Activated CD4-positive, alpha-beta T cell treated with anti-CD3 and anti-CD28 coated beads for 36 hours (primary cell): ENCODE results near the gene RERE. TPM values are rescaled to one million over a fixed set of nuclear protein-coding genes. Genes with fewer than 3 reads are reported as not detected.

ENCODE experiments used
- ATAC-seq: fragments of 200-7000 bp; cut with Tn5 transposase; one replicate; pipeline ENCODE4 v1.10.0; 2021; ENCODE audit warnings: mild to moderate bottlenecking, moderate library complexity
- CTCF ChIA-PET: fragments of 350-600 bp; sonication (Branson Sonifier 250); formaldehyde crosslinking; loops from one replicate; lab custom pipeline; 2021; ENCODE audit warnings: antibody characterized with exemption; lab: Charles Lee
- POLR2A ChIA-PET: fragments of 350-600 bp; sonication (Branson Sonifier 250); formaldehyde crosslinking; loops from one replicate; lab custom pipeline; 2021; ENCODE audit warnings: antibody characterized with exemption, inconsistent platforms; lab: Charles Lee
- DNase-seq: peaks from one replicate; pipeline ENCODE4 v3.0.0-alpha.2; 2020
- H3K27ac Mint-ChIP-seq: one replicate; pipeline ENCODE4 v1.8.0; 2021; ENCODE audit warnings: mixed read lengths
- H3K27me3 Mint-ChIP-seq: one replicate; pipeline ENCODE4 v1.8.0; 2021; ENCODE audit warnings: mixed read lengths
- H3K36me3 Mint-ChIP-seq: one replicate; pipeline ENCODE4 v1.8.0; 2021; ENCODE audit warnings: low read depth, mixed read lengths
- H3K4me1 Mint-ChIP-seq: one replicate; pipeline ENCODE4 v1.8.0; 2021; ENCODE audit warnings: mixed read lengths
- H3K4me3 Mint-ChIP-seq: one replicate; pipeline ENCODE4 v1.8.0; 2021; ENCODE audit warnings: mild to moderate bottlenecking, moderate library complexity, mixed read lengths
- H3K9me3 Mint-ChIP-seq: one replicate; pipeline ENCODE4 v1.8.0; 2021; ENCODE audit warnings: low read depth, mixed read lengths
- intact Hi-C, 2 experiments: fragments of 100-400 bp; cut with DNase I in 1 of 2; cut with micrococcal nuclease in 1 of 2; formaldehyde crosslinking; loops; one replicate each; pipeline versions ENCODE4 v1.14.2 to v1.15.1; 2022 to 2024; cut with DNase I, micrococcal nuclease
- total RNA-seq, 2 experiments: library from RNA; stranded (reverse); gene quantifications; one replicate each; pipeline ENCODE4 v1.2.3, GENCODE V29; 2021

Gene RERE
- total RNA-seq, 2 experiments from 2014 or later: 57.4 to 71.6 TPM

DNA sequence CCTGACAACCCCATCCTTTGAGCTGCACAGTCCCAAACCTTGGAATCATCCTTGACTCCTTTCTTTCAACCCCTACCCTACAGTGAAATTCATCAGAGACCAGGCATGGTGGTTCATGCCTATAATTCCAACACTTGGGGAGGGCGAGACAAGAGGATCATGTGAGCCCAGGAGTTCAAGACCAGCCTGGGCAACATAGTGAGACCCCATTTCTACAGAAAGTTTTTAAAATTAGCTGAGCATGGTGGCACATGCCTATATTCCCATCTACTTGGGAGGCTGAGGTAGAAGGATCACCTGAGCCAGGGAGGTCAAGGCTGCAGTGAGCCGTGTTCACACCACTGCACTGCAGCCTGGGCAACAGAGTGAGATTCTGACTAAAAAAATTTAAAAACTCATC is 34.5 kb downstream of the RERE start:
- H3K9me3 Mint-ChIP-seq: no peaks in the 10 kb centered on the region
- H3K27me3 Mint-ChIP-seq: no peaks in the 10 kb centered on the region
- H3K36me3 Mint-ChIP-seq: peaks cover 5% of the 10 kb centered on the region
- H3K4me1 Mint-ChIP-seq: peaks cover 15% of the 10 kb centered on the region
- ChIA-PET CTCF (interaction anchor here (0.6 to 2.1 kb wide), 4 partner anchors 9 to 124 kb away, joined by 3 to 9 read pairs (median 3); no protein-coding TSS in a partner anchor), POLR2A (interaction anchor here (0.5 kb wide), 1 partner anchor 879 kb away, joined by 4 read pairs; no protein-coding TSS in a partner anchor)
- intact Hi-C loops: no loop called here
- no peak overlapping the region for H3K27ac Mint-ChIP-seq
- ATAC-seq (no peak), DNase-seq (no peak)
- H3K4me3 Mint-ChIP-seq: no peak overlapping the region

- ChIA-PET CTCF (interaction anchor here (0.7 to 2.1 kb wide), 4 partner anchors 10 to 125 kb away, joined by 3 to 9 read pairs (median 3); no protein-coding TSS in a partner anchor), POLR2A (no interaction called here)
- Mint-ChIP-seq H3K36me3 (peaks cover 4% of the 10 kb centered on the region), H3K27ac (no peak overlapping the region), H3K4me3 (no peak overlapping the region), H3K4me1 (peaks cover 17% of the 10 kb centered on the region), H3K27me3 (no peaks in the 10 kb centered on the region), H3K9me3 (no peaks in the 10 kb centered on the region)
- ATAC-seq (no peak), DNase-seq (no peak)
- intact Hi-C loops: no loop called here
Measured at GRCh38 chr1:8782001-8782620, 35.3 kb downstream of the RERE start.

- ATAC-seq: no peak
Measured at GRCh38 chr1:8780405-8780804, 37.0 kb downstream of the RERE start.

GRCh38 chr1:8777867-8778266 is 39.6 kb downstream of the RERE start:
- ChIA-PET CTCF (interaction anchor here (0.8 to 1.0 kb wide), 4 partner anchors 17 to 74 kb away, joined by 3 read pairs; no protein-coding TSS in a partner anchor), POLR2A (interaction anchor here (0.7 to 0.8 kb wide), 2 partner anchors 16 to 297 kb away, joined by 3 read pairs; no protein-coding TSS in a partner anchor)
- Mint-ChIP-seq H3K9me3 (no peaks in the 10 kb centered on the region), H3K4me3 (no peak overlapping the region), H3K27me3 (no peaks in the 10 kb centered on the region), H3K4me1 (peaks cover 17% of the 10 kb centered on the region), H3K27ac (no peak overlapping the region), H3K36me3 (no peaks in the 10 kb centered on the region)
- DNase-seq (no peak), ATAC-seq (no peak)
- intact Hi-C loops: no loop called here

More at GRCh38 chr1:8780405-8780804, 37.0 kb downstream of the RERE start:
- POLR2A ChIA-PET: no interaction called here
- peaks cover 17% of the 10 kb centered on the region for H3K4me1 Mint-ChIP-seq
- H3K27me3 Mint-ChIP-seq: no peaks in the 10 kb centered on the region
- H3K9me3 Mint-ChIP-seq: no peaks in the 10 kb centered on the region
- H3K4me3 Mint-ChIP-seq: no peak overlapping the region
- no peak overlapping the region for H3K27ac Mint-ChIP-seq
- DNase-seq: no peak
- intact Hi-C loops: no loop called here
- no peaks in the 10 kb centered on the region for H3K36me3 Mint-ChIP-seq
- CTCF ChIA-PET: interaction anchor here (1.2 kb wide), 1 partner anchor 10 kb away, joined by 3 read pairs; no protein-coding TSS in a partner anchor

GRCh38 chr1:8776104-8776503 is 41.3 kb downstream of the RERE start:
- Mint-ChIP-seq H3K36me3 (no peaks in the 10 kb centered on the region), H3K27me3 (no peaks in the 10 kb centered on the region), H3K4me1 (peaks cover 12% of the 10 kb centered on the region), H3K9me3 (no peaks in the 10 kb centered on the region), H3K27ac (no peak overlapping the region), H3K4me3 (no peak overlapping the region)
- intact Hi-C loops: no loop called here
- ChIA-PET CTCF (interaction anchor here (0.6 to 1.3 kb wide), 7 partner anchors 9 to 499 kb away, joined by 3 to 6 read pairs (median 3); no protein-coding TSS in a partner anchor), POLR2A (interaction anchor here (0.6 kb wide), 1 partner anchor 206 kb away, joined by 4 read pairs; no protein-coding TSS in a partner anchor)
- DNase-seq (no peak), ATAC-seq (no peak)

DNA sequence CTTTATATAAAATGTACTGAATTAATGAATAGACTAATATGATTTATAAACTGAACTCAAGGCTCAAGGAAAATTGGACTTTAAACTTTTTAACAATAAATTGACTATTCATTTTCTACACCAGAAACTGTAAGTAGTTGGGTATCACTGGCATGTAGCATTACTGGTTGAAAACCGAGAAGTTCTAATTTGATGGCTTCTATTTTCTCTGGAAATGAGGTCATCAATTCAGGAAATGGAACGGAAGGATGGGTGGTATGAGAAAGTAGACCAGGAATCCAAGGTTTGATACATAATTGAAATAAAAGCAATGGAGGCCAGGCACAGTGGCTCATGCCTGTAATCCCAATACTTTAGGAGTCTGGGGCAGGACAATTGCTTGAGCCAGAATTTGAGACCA is 50.4 kb downstream of the RERE start:
- H3K4me3 Mint-ChIP-seq: no peak overlapping the region

DNA sequence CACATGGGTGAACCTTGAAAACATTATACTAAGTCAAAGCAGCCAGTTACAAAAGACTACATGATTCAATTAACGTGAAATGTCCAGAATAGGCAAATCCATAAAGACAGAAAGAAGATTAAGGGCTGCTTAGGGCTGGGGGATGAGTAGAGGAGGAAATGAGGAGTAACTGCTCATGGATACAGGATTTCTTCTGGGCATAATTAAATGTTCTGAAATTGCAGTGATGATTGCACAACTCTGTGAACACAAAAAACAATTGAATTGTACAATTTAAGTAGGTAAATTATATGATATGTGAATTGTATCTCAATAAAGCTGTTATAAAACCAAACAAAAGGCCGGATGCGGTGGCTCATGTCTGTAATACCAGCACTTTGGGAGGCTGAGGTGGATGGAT is 52.2 kb downstream of the RERE start:
- no peak overlapping the region for H3K27ac Mint-ChIP-seq
- ATAC-seq: no peak
- intact Hi-C loops: no loop called here

More for the DNA sequence above, 50.4 kb downstream of the RERE start:
- POLR2A ChIA-PET: no interaction called here
- Mint-ChIP-seq H3K27me3 (no peaks in the 10 kb centered on the region), H3K27ac (no peak overlapping the region), H3K9me3 (no peaks in the 10 kb centered on the region), H3K36me3 (peaks cover 3% of the 10 kb centered on the region), H3K4me1 (peaks cover 11% of the 10 kb centered on the region)
- DNase-seq: no peak
- intact Hi-C loops: no loop called here
- CTCF ChIA-PET: interaction anchor here (0.7 kb wide), 1 partner anchor 238 kb away, joined by 3 read pairs; no protein-coding TSS in a partner anchor
- no peak for ATAC-seq

DNA sequence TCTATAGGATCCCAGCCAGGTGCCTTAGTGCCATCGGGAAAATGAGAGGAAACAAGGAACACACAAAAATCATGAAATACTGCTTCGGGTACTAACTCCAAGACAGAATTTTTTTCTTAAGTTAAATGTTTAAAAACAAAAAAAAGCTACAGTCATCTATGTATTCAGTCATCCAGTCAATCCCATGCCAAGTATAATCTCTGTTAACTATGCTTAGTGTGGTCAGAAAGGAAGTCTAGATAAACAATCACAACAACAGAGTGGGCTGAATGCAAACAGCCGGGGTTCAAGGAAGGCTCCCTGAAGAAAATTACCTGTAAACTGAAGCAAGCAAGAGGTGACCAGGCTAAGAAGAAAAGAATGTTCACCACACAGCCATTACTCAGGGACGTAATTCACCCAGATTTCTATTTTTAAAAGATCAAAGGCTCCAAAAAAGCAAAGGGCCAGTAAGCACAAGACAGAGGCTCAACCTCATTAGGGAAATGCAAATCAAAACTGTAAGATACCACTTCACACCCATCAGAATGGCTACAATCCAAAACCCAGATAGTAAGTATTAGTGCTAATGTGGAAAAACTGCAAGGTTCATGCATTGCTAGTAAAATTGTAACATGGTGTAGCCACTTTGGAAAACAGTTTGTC is 53.0 kb downstream of the RERE start:
- intact Hi-C loops: no loop called here
- POLR2A ChIA-PET: no interaction called here
- no peak for DNase-seq

More for the DNA sequence above, 52.2 kb downstream of the RERE start:
- H3K4me1 Mint-ChIP-seq: peaks cover 12% of the 10 kb centered on the region
- DNase-seq: no peak
- H3K4me3 Mint-ChIP-seq: no peak overlapping the region
- H3K36me3 Mint-ChIP-seq: peaks cover 6% of the 10 kb centered on the region
- no peaks in the 10 kb centered on the region for H3K27me3 Mint-ChIP-seq
- no peaks in the 10 kb centered on the region for H3K9me3 Mint-ChIP-seq
- CTCF ChIA-PET: interaction anchor here (0.7 kb wide), 1 partner anchor 12 kb away, joined by 3 read pairs; no protein-coding TSS in a partner anchor
- POLR2A ChIA-PET: no interaction called here

DNA sequence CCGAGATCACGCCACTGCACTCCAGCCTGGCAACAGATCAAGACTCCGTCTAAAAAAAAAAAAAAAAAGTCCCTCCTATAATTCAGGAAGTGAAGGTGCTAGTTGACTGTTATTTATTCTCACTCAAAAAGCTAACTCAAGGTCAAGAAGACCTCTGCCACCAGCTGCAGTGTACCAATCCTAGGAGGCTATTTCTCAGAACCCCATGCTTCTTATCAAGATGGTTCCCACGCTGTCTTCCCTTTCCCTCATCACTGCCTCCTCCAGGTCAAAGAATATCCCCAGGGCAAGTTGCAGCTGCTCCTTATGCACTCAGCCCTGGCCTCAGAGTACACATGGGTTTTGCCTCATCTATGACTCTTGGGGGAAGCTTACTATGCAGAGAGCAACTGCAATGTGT is 53.6 kb downstream of the RERE start:
- H3K4me1 Mint-ChIP-seq: peaks cover 12% of the 10 kb centered on the region
- ATAC-seq (no peak), DNase-seq (no peak)
- H3K27ac Mint-ChIP-seq: no peak overlapping the region
- H3K4me3 Mint-ChIP-seq: no peak overlapping the region
- intact Hi-C loops: no loop called here
- H3K27me3 Mint-ChIP-seq: no peaks in the 10 kb centered on the region
- POLR2A ChIA-PET: no interaction called here
- H3K9me3 Mint-ChIP-seq: no peaks in the 10 kb centered on the region
- CTCF ChIA-PET: no interaction called here
- H3K36me3 Mint-ChIP-seq: peaks cover 8% of the 10 kb centered on the region

More for the DNA sequence above, 53.0 kb downstream of the RERE start:
- peaks cover 12% of the 10 kb centered on the region for H3K4me1 Mint-ChIP-seq
- H3K27ac Mint-ChIP-seq: no peak overlapping the region
- H3K36me3 Mint-ChIP-seq: peaks cover 8% of the 10 kb centered on the region
- no peaks in the 10 kb centered on the region for H3K27me3 Mint-ChIP-seq
- CTCF ChIA-PET: no interaction called here
- no peak for ATAC-seq
- H3K4me3 Mint-ChIP-seq: no peak overlapping the region
- H3K9me3 Mint-ChIP-seq: no peaks in the 10 kb centered on the region

DNA sequence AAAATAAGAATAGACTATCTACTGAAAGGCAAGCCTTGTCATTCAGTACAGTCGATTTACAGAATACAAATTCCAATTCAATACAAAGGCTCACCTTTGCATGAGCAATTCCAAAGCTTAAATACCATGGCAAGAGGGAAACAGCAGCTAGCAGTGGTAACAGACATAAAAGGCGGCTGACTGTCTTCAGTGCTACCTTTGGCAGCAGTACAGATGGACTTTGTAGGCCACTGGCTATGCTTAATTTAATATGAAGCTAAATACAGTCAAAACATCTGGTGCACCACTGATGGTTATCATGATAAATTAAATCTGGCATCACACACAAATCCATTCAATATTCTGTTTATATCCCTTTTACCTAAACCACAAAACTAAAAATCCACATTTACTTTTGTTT is 62.4 kb downstream of the RERE start:
- Mint-ChIP-seq H3K27me3 (no peaks in the 10 kb centered on the region), H3K27ac (no peak overlapping the region)

DNA sequence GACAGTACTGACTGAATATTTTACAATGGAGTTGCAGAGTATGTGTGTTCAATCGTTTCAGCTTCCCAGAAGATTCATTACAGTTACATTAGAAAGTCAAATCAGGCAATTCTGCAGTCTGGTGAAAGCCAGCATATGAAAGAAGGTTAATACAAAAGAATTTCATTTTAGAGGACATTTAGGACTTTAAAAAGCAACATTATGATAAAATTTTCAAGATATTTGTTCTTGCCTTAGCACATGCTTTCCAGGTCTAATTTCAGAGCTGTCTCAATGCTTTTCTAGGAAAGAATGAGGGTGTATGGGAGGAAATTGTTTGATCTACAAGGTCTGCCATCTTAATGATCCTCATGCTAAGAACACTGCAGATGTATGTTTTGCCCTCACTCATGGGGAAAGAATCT is 63.2 kb downstream of the RERE start:
- Mint-ChIP-seq H3K4me3 (no peak overlapping the region), H3K4me1 (peaks cover 30% of the 10 kb centered on the region), H3K9me3 (no peaks in the 10 kb centered on the region), H3K27ac (no peak overlapping the region), H3K36me3 (peaks cover 3% of the 10 kb centered on the region), H3K27me3 (no peaks in the 10 kb centered on the region)
- ChIA-PET POLR2A (no interaction called here), CTCF (no interaction called here)
- intact Hi-C loops: no loop called here
- no peak for ATAC-seq
- DNase-seq: no peak

More for the DNA sequence above, 62.4 kb downstream of the RERE start:
- intact Hi-C loops: no loop called here
- no peaks in the 10 kb centered on the region for H3K9me3 Mint-ChIP-seq
- no peak for DNase-seq
- peaks cover 30% of the 10 kb centered on the region for H3K4me1 Mint-ChIP-seq
- no peak for ATAC-seq
- ChIA-PET CTCF (interaction anchor here (0.6 to 0.8 kb wide), 2 partner anchors 23 to 197 kb away, joined by 3 read pairs; no protein-coding TSS in a partner anchor), POLR2A (no interaction called here)
- H3K4me3 Mint-ChIP-seq: no peak overlapping the region
- peaks cover 2% of the 10 kb centered on the region for H3K36me3 Mint-ChIP-seq
